ENCODE measurements around the gene PLXDC1.

DNA sequence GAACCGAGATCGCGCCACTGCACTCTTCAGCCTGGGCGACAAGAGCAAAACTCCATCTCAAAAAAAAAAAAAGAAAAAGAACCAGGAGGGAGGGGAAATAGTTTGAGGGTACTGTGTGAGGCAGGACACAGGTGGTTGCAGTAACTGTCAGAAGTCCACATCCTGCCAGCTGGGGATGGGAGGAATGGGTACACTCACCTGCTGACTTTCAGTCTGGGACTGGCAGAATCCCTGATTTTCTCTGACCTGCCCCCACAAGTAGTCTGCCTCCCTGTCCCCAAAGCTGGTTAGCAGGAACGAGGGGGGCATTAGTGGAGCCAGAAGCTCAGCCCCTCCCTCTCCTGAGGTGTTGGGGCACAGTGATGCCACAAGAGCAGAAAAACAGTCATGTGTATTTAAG, 21.6 kb upstream of the PLXDC1 start:
- TF ChIP-seq CTCF (IDR thresholded peaks at IDR 0.05; ENCODE audit: low read depth, low read length, poor library complexity, severe bottlenecking) (no peak), EZH2phosphoT487 (IDR thresholded peaks at IDR 0.05; ENCODE audit: borderline replicate concordance, low read length) (no peak)
